ENCODE data around the gene ADAM12.

ADAM12 gene

DNA sequence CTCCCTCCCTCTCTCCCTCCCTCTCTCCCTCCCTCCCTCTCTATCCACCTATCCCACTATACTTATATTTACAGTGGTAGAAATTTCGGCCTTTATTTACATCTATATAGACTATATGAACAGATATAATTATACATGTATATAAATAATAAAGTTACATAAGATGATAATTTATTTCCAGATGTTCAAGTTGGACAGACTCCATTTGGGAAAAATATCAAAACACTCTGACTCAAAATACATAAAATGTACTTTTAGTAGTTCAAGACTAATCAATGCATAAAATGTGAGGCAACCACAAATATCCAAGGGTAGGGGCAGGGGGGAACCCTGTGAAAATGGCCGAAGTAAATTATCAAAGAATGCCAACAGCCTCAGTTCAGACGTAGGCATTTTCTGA lies 288.9 kb downstream of the ADAM12 start:
- TF ChIP-seq ZFP3 (CRISPR knock-in tag; IDR thresholded peaks at IDR 0.05) (no peak), ZNF8 (CRISPR knock-in tag; IDR thresholded peaks at IDR 0.05) (no peak), ZC3H10 (CRISPR knock-in tag; IDR thresholded peaks at IDR 0.05) (no peak), ESRRG (CRISPR knock-in tag; IDR thresholded peaks at IDR 0.05) (no peak), TOX (CRISPR knock-in tag; IDR thresholded peaks at IDR 0.05; ENCODE audit: borderline replicate concordance) (no peak)
- TF ChIP-seq, protein P1, sequence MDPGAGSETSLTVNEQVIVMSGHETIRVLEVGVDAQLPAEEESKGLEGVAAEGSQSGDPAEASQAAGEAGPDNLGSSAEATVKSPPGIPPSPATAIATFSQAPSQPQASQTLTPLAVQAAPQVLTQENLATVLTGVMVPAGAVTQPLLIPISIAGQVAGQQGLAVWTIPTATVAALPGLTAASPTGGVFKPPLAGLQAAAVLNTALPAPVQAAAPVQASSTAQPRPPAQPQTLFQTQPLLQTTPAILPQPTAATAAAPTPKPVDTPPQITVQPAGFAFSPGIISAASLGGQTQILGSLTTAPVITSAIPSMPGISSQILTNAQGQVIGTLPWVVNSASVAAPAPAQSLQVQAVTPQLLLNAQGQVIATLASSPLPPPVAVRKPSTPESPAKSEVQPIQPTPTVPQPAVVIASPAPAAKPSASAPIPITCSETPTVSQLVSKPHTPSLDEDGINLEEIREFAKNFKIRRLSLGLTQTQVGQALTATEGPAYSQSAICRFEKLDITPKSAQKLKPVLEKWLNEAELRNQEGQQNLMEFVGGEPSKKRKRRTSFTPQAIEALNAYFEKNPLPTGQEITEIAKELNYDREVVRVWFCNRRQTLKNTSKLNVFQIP (CRISPR knock-in tag; IDR thresholded peaks at IDR 0.05; ENCODE audit: borderline replicate concordance, low read depth) = no peak
- no peak for ATAC-seq

GRCh38 chr10:126098226-126098581 lies 290.1 kb downstream of the ADAM12 start:
- no peak for ATAC-seq
- no peak for TF ChIP-seq OSR1 (CRISPR knock-in tag; IDR thresholded peaks at IDR 0.05)
- TF ChIP-seq ZC3H10 (CRISPR knock-in tag; IDR thresholded peaks at IDR 0.05) = no peak
- no peak for TF ChIP-seq TOX (CRISPR knock-in tag; IDR thresholded peaks at IDR 0.05; ENCODE audit: borderline replicate concordance)

GRCh38 chr10:126097558-126098225 lies 290.6 kb downstream of the ADAM12 start:
- TF ChIP-seq PPARA (CRISPR knock-in tag; IDR thresholded peaks at IDR 0.05; ENCODE audit: borderline replicate concordance) (no peak), TCF4 (CRISPR knock-in tag; IDR thresholded peaks at IDR 0.05; ENCODE audit: borderline replicate concordance) (no peak), ZFP30 (CRISPR knock-in tag; IDR thresholded peaks at IDR 0.05) (no peak), PATZ1 (CRISPR knock-in tag; IDR thresholded peaks at IDR 0.05; ENCODE audit: borderline replicate concordance) (no peak)
- ATAC-seq = no peak

DNA sequence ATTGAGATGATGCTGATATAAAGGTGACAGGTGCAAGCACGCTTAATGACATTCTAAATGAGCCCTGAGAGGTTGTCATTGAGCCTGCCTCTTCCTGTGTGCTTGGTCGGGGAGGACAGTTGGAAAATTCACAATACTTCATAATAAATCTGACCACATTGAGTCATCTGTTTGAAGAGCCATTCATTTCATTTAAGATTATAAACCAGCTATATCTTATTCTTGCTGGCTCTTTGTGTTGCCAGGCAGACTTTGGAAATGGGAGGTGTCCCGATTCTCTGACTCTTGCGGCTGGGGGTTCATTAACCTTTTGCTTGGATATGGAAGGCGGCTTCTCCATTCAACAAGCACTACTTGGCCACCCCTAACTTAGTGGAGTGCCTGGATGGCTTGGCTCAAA lies 293.7 kb downstream of the ADAM12 start:
- no peak for ATAC-seq

GRCh38 chr10:126092366-126093215 lies 295.7 kb downstream of the ADAM12 start:
- peak; percentile 30 for ATAC-seq
- no peak for TF ChIP-seq CSRNP3 (CRISPR knock-in tag; IDR thresholded peaks at IDR 0.05)
- TF ChIP-seq BACH2 (CRISPR knock-in tag; IDR thresholded peaks at IDR 0.05; ENCODE audit: borderline replicate concordance) = no peak
- TF ChIP-seq, protein P2, sequence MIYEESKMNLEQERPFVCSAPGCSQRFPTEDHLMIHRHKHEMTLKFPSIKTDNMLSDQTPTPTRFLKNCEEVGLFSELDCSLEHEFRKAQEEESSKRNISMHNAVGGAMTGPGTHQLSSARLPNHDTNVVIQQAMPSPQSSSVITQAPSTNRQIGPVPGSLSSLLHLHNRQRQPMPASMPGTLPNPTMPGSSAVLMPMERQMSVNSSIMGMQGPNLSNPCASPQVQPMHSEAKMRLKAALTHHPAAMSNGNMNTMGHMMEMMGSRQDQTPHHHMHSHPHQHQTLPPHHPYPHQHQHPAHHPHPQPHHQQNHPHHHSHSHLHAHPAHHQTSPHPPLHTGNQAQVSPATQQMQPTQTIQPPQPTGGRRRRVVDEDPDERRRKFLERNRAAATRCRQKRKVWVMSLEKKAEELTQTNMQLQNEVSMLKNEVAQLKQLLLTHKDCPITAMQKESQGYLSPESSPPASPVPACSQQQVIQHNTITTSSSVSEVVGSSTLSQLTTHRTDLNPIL (CRISPR knock-in tag; IDR thresholded peaks at IDR 0.05; ENCODE audit: low read depth) = no peak
- no peak for TF ChIP-seq PPARA (CRISPR knock-in tag; IDR thresholded peaks at IDR 0.05; ENCODE audit: borderline replicate concordance)
- TF ChIP-seq ZC3H10 (CRISPR knock-in tag; IDR thresholded peaks at IDR 0.05) = no peak
- TF ChIP-seq PATZ1 (CRISPR knock-in tag; IDR thresholded peaks at IDR 0.05; ENCODE audit: borderline replicate concordance) = no peak
- TF ChIP-seq GLIS3 (CRISPR knock-in tag; IDR thresholded peaks at IDR 0.05) = no peak
- no peak for TF ChIP-seq ISL1 (CRISPR knock-in tag; IDR thresholded peaks at IDR 0.05)
- TF ChIP-seq RARB (CRISPR knock-in tag; IDR thresholded peaks at IDR 0.05) = no peak

More for the DNA sequence above, 293.7 kb downstream of the ADAM12 start:
- TF ChIP-seq ZNF70 (CRISPR knock-in tag; IDR thresholded peaks at IDR 0.05) (no peak), BACH2 (CRISPR knock-in tag; IDR thresholded peaks at IDR 0.05; ENCODE audit: borderline replicate concordance) (no peak), TSHZ2 (CRISPR knock-in tag; IDR thresholded peaks at IDR 0.05) (no peak), ZC3H10 (CRISPR knock-in tag; IDR thresholded peaks at IDR 0.05) (no peak), GLIS3 (CRISPR knock-in tag; IDR thresholded peaks at IDR 0.05) (no peak), RARB (CRISPR knock-in tag; IDR thresholded peaks at IDR 0.05) (no peak)
